ENCODE measurements around the gene EIF4G1.

Gene EIF4G1

GRCh38 chr3:184359610-184360009 lies 45.2 kb downstream of the EIF4G1 start:
- H3K4me3 ChIP-seq (ENCODE audit: low read depth, low read length) = no peak overlapping the region
- TF ChIP-seq CTCF (IDR thresholded peaks at IDR 0.05; ENCODE audit: control insufficient read depth, extremely low read depth, insufficient read depth) = no peak
- no peak for DNase-seq (ENCODE audit: low read depth)

- TF ChIP-seq CTCF (IDR thresholded peaks at IDR 0.05; ENCODE audit: control insufficient read depth, extremely low read depth, insufficient read depth) = no peak
- peak overlapping the region; percentile 96 for H3K4me3 ChIP-seq (ENCODE audit: low read depth, low read length)
- DNase-seq (ENCODE audit: low read depth) = no peak
Measured at GRCh38 chr3:184360070-184360928, 45.9 kb downstream of the EIF4G1 start.

DNA sequence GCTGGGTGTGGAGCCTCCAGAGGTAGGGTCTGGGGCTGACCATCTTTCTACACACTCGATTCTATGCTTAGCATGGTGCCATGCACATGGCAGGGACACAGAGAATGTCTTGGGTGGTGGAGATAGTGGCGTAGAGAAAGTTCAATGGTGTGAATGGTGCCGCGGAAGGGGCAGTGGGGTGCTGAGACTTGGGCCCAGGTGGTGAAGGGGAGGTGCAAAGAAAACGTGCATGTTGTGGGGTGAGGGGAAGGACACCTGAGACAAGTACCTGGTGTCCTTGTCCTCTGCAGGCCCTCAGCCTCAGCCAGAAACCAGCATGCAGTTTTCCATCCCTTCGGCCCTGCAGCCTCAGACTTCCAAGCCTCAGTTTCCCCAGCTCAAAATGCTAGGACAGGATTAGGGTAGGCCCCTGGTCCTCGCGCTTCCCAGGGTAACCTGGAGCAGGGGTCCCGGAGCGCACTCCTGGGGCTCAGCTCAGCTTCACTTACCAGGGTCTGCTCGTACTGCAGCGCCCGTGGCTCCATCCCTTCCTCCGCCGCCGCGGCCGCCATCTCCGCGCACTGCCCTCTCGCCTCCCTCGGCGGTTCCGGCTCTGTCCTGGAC lies 46.6 kb downstream of the EIF4G1 start:
- no peak for DNase-seq (ENCODE audit: low read depth)
- H3K4me3 ChIP-seq (ENCODE audit: low read depth, low read length) = peak overlapping the region; percentile 96
- no peak for TF ChIP-seq CTCF (IDR thresholded peaks at IDR 0.05; ENCODE audit: control insufficient read depth, extremely low read depth, insufficient read depth)

DNA sequence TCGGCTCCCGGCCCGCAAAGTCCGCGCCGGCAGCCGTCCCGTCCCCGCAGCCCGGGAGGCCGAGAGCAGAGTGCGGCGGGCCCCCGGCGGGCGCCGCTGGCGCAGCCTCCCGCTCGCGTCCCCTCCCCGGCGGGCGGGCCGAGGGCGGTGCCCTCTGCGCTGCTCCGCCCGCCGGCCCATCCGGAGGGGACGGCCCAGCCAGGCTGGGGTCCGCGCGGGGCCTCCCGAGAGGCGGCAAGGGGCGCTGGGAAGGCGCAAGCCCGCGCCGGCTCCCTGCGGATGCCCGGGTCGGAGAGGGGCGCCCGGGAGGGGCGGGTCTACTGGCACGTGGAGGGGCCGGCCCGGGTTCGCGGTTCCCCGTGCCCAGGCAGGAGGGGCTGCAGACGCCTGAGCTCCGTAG lies 47.1 kb downstream of the EIF4G1 start, which contains the start of the genes CLCN2 and POLR2H:
TSS of gene CLCN2 (minus strand) at position 74 of the 400 bp plus-strand sequence. CDS start 126 bp downstream, outside the sequence.
TSS of gene POLR2H (plus strand) at position 179 of the 400 bp plus-strand sequence. CDS start 1,783 bp downstream, outside the sequence.
- no peak for TF ChIP-seq CTCF (IDR thresholded peaks at IDR 0.05; ENCODE audit: control insufficient read depth, extremely low read depth, insufficient read depth)
- no peak for DNase-seq (ENCODE audit: low read depth)

DNA sequence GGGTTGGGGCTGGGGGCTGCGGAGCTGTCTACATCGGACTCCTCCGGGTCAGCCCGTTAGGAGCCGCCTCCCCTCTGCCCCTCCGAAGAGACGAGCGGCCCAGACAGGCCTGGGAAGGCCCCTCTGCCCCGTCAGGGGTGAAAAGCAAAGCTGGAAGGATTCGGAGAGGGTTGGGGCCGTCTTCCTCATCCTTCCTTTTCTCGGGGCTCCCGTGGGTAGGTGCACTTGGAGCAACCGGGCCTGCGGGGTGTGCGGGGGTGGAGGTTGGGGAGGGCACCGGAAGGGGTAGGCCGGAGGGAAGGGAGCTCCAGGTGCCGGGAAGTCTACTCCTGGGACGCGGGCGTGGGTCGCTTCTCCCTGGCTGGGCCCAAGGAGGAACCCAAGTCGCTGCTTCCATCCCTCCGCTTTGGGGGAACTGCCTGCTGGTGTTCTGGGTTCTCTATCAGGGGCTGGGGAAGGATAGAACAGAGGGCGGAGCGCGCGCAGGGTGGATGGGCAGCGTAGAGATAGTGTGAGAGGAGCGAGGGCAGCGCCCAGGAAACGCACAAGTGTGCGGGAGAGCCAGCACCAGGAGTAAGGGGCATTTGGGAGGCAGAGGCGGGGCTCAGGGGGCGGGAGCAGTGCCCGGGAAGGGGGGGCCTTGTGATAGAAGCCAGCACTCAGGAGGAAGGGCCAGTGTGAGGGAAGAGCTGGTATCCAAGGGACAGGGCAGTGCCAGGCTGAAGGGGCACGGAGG lies 47.7 kb downstream of the EIF4G1 start:
- DNase-seq (ENCODE audit: low read depth) = peak; percentile 41
- peak overlapping the region; percentile 96 for H3K4me3 ChIP-seq (ENCODE audit: low read depth, low read length)
- TF ChIP-seq CTCF (IDR thresholded peaks at IDR 0.05; ENCODE audit: control insufficient read depth, extremely low read depth, insufficient read depth) = no peak

More for the DNA sequence above, 47.1 kb downstream of the EIF4G1 start, which contains the start of the genes CLCN2 and POLR2H:
- H3K4me3 ChIP-seq (ENCODE audit: low read depth, low read length) = peak within 1 kb of the TSS; percentile 96

GRCh38 chr3:184362668-184363546 lies 48.5 kb downstream of the EIF4G1 start:
- TF ChIP-seq CTCF (IDR thresholded peaks at IDR 0.05; ENCODE audit: control insufficient read depth, extremely low read depth, insufficient read depth) = peak; percentile 72
- peak overlapping the region; percentile 96 for H3K4me3 ChIP-seq (ENCODE audit: low read depth, low read length)
- DNase-seq (ENCODE audit: low read depth) = peak; percentile 98
